Right lobe of liver (tissue), 6 donors: ENCODE results near the gene EVL. TPM values are rescaled to one million over a fixed set of nuclear protein-coding genes. Genes with fewer than 3 reads are reported as not detected.

Experiments
- ATAC-seq, 4 donors: fragments of 200-7000 bp; cut with Tn5 transposase; one replicate each; pipeline ENCODE4 v1.9.1; 2020; ENCODE audit warnings: mild to moderate bottlenecking in 4 of 4, moderate library complexity in 4 of 4
- DNase-seq, 3 donors: peaks; one replicate each; pipeline ENCODE4 v3.0.0-alpha.2; 2020
- H3K27ac ChIP-seq, 3 donors: fragments of 200-600 bp; one replicate each; pipeline ENCODE4 v1.8.0; 2022
- H3K27me3 ChIP-seq, 2 donors: fragments of 200-600 bp; one replicate each; pipeline ENCODE4 v1.8.0; 2022
- H3K36me3 ChIP-seq, 4 donors: fragments of 200-600 bp; sonication (generic) in 1 of 4; one replicate each; pipeline versions ENCODE4 v1.5.1 to v1.8.0; 2017 to 2022; ENCODE audit warnings: control low read depth in 1 of 4
- H3K4me1 ChIP-seq, 4 donors: fragments of 200-600 bp; sonication (generic) in 1 of 4; one replicate each; pipeline versions ENCODE4 v1.5.1 to v1.8.0; 2017 to 2022; ENCODE audit warnings: control low read depth in 1 of 4
- H3K4me3 ChIP-seq, 3 donors: fragments of 200-600 bp; one replicate each; pipeline ENCODE4 v1.8.0; 2022
- H3K9me3 ChIP-seq, 4 donors: fragments of 200-600 bp; sonication (generic) in 1 of 4; one replicate each; pipeline versions ENCODE4 v1.5.1 to v1.8.0; 2017 to 2022; ENCODE audit warnings: control low read depth in 1 of 4
- CTCF ChIP-seq, 4 donors: fragments of 200-600 bp in 3 of 4; fragments of 450-650 bp in 1 of 4; IDR thresholded peaks; one replicate each; pipeline versions ENCODE4 v1.5.1 to v1.8.0; 2016 to 2022; ENCODE audit warnings: antibody characterized with exemption in 4 of 4, mild to moderate bottlenecking in 2 of 4
- POLR2A ChIP-seq: fragments of 450-650 bp; IDR thresholded peaks from one replicate; pipeline ENCODE4 v1.6.1; 2017; ENCODE audit warnings: antibody characterized with exemption, mild to moderate bottlenecking
- WGBS: methylation state at CpG from one replicate; pipeline ENCODE4 v1.1.6; 2018; ENCODE audit warnings: low coverage, low lambda C conversion rate; ENCODE audit not compliant: insufficient coverage; ENCODE audit errors: missing lambda C conversion rate; 5-methylcytosine and 5-hydroxymethylcytosine counted together
- intact Hi-C, 2 donors: fragments of 100-400 bp; cut with DNase I; formaldehyde crosslinking; loops; one replicate each; pipeline versions ENCODE4 v1.11.2 to v1.14.1; 2022
- total RNA-seq, 6 experiments: library from RNA; depleted of rRNA in 2 of 6; stranded (reverse); fragments of >200 nt in 2 of 6; fragmentation: NEBNext Ultra II Directional in 3 of 6; extraction: Animal tissue kit (Norgen Biotek cat#: 25700) in 3 of 6; gene quantifications; one replicate each; pipeline versions ENCODE4 v1.1.0 to v1.2.4, GENCODE V29; 2016 to 2023
- donor health status: DM: no; HTN: yes; CAD: no.
- donor health status: DM: no; HTN: no; CAD: no.
- donor health status: DM: no; HTN: no; CAD: no.
- donor health status: DM: no; HTN: yes; CAD: no.
- donor health status: DM: no; HTN: yes; CAD: no.

The EVL gene
- total RNA-seq, 6 experiments from 2014 or later: 23.6 to 162 (median 68.4) TPM

GRCh38 chr14:100128688-100129087, 63.5 kb downstream of the EVL start:
- no peak overlapping the region for H3K27ac ChIP-seq
- peaks cover 0 to 42% (median 18%) of the 10 kb centered on the region in 4 donors for H3K36me3 ChIP-seq
- intact Hi-C loops: no loop called here
- 42% methylated on average over 6 of the region's 12 CpGs for WGBS
- H3K4me1 ChIP-seq: no peaks in the 10 kb centered on the region
- DNase-seq (no peak), ATAC-seq (peak in 1 of 4 donors; percentile 28)
- H3K4me3 ChIP-seq: no peak overlapping the region
- no peaks in the 10 kb centered on the region for H3K9me3 ChIP-seq
- no peaks in the 10 kb centered on the region for H3K27me3 ChIP-seq
- no peak for TF ChIP-seq POLR2A
- TF ChIP-seq CTCF (IDR thresholded peaks at IDR 0.05): no peak

- WGBS: 81% methylated on average over 5 of the region's 7 CpGs
- DNase-seq (no peak), ATAC-seq (peak in 1 of 4 donors; percentile 14)
- Histone ChIP-seq H3K4me1 (no peaks in the 10 kb centered on the region), H3K9me3 (no peaks in the 10 kb centered on the region), H3K4me3 (no peak overlapping the region), H3K27me3 (no peaks in the 10 kb centered on the region), H3K36me3 (peaks cover 0 to 46% (median 18%) of the 10 kb centered on the region in 4 donors), H3K27ac (no peak overlapping the region)
- no peak for TF ChIP-seq CTCF (IDR thresholded peaks at IDR 0.05)
- no peak for TF ChIP-seq POLR2A
- intact Hi-C loops: no loop called here
Observed at GRCh38 chr14:100129161-100129589, 64.0 kb downstream of the EVL start.

- DNase-seq (no peak), ATAC-seq (no peak)
- H3K27me3 ChIP-seq: no peaks in the 10 kb centered on the region
- intact Hi-C loops: no loop called here
- TF ChIP-seq CTCF (IDR thresholded peaks at IDR 0.05) (no peak), POLR2A (no peak)
- peaks cover 0 to 60% (median 21%) of the 10 kb centered on the region in 4 donors for H3K36me3 ChIP-seq
- no peak overlapping the region for H3K4me3 ChIP-seq
- no peak overlapping the region for H3K27ac ChIP-seq
- H3K4me1 ChIP-seq: no peaks in the 10 kb centered on the region
- no peaks in the 10 kb centered on the region for H3K9me3 ChIP-seq
- WGBS: 92% methylated on average over 2 of the region's 11 CpGs
Observed at GRCh38 chr14:100130521-100130920, 65.3 kb downstream of the EVL start.

GRCh38 chr14:100131181-100131580, 66.0 kb downstream of the EVL start:
- Histone ChIP-seq H3K27ac (no peak overlapping the region), H3K4me1 (no peaks in the 10 kb centered on the region), H3K27me3 (no peaks in the 10 kb centered on the region), H3K4me3 (no peak overlapping the region), H3K36me3 (peaks cover 0 to 59% (median 20%) of the 10 kb centered on the region in 4 donors), H3K9me3 (no peaks in the 10 kb centered on the region)
- no peak for DNase-seq
- intact Hi-C loops: no loop called here
- peak in 2 of 4 donors; percentile 23 to 30 for ATAC-seq
- WGBS: 75% methylated on average over 1 of the region's 6 CpGs
- no peak for TF ChIP-seq POLR2A
- TF ChIP-seq CTCF (IDR thresholded peaks at IDR 0.05): no peak
